HG02973 (cell line): ENCODE data around the gene KEL.

Experiments used
- ATAC-seq: cut with Tn5 transposase; IDR thresholded peaks from one replicate; pipeline ENCODE4 v1.9.1; 2021; ENCODE audit warnings: moderate library complexity; ENCODE audit not compliant: unreplicated experiment

The KEL gene

GRCh38 chr7:142932386-142933091, 29.6 kb downstream of the KEL start:
- no peak for ATAC-seq

DNA sequence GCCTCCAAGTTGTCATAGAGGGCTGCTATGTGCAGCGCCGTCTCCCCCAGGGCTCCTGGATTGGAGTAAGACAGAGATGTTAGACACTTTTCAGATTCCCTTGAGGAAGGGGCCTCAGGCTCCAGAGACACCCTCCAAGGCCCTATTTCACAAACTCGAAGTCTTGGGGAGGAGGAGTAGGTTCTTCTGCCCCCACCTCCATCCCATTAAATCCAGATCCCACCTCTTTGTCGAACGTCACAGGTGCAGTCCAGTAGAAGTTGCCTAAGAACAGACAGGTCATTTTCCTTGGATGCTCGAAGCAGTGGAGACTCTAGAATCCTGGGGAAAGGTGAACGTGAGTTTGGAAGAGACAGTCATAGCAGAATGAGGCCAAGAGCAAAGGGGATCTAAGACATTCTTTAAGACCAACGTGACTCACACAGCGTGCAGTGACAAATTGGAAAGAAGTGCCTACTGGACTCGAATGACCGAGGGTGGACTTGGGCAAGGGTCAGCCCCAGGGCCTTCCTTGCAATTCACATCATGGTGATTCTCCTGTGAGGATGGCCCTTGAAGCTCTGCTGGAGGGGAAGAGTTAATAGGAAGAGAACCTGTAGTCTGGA, 31.9 kb downstream of the KEL start:
- no peak for ATAC-seq

GRCh38 chr7:142927949-142928348, 34.2 kb downstream of the KEL start:
- no peak for ATAC-seq

DNA sequence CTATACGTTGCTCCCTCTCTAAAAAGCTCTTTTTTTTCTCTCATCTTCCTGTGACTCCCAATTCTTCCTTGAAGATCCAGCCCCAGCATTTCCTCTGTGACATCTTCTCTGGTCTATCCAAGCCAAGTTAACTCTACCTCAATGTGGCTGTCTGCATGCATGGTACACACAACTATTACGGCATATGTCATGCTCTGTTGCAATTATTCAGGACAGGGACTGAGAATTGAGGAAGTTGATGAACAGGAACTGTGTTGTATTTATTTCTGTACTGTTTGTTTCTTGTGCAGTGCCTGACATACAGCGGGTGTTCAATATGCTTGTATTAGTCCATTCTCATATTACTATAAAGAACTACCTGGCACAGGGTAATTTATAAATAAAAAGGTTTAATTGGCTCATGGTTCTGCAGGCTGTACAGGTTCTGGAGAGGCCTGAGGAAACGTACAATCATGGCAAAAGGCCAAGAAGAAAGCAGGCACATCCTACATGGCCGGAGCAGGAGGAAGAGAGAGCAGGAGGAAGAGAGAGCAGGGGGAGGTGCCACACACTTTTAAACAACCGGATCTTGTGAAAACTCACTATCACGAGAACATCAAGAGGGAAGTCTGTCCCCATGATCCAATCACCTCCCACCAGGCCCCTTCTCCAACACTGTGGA, 34.9 kb downstream of the KEL start:
- no peak for ATAC-seq

DNA sequence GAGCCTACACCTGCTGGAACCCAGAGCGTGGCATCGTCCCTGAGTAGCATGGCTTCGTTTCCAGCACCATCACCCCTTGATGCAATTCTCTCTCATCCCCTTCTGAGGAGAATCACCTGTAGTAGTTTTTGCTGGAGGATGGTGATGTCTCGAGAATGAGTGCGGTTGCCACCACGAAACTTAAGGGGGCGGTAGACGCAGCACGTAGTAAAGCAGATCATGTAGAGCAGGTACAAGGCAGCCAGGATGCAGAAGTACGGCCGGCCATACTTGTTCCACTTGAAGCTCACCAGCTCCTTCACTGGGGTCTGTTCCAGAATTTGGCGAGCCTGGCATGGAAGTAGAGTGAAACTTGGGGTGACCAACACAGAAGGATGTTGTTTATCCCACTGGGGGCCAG, 36.8 kb downstream of the KEL start:
- no peak for ATAC-seq

GRCh38 chr7:142923391-142923790, 38.8 kb downstream of the KEL start:
- ATAC-seq, result no peak

DNA sequence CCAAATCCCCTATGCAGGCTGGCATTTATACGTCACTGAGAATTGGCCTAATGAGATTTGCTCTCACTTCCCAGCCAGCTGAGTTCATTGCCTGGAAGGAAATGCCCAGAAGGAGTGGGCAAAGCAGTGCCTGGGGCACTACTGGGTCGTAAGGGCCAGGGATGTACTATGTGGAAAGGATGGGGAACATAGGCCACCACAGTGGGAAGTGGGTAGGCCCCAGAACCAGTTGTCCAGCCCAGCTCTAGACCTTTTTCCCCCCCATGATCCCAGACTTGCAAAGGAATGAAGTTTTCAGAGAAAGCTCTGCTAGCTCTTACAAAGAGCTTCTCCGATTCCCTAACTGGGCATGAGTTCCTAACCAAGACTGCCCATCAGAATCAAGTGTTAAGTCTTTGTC, 42.5 kb downstream of the KEL start:
- no peak for ATAC-seq

GRCh38 chr7:142918901-142919300, 43.3 kb downstream of the KEL start:
- ATAC-seq, result no peak

DNA sequence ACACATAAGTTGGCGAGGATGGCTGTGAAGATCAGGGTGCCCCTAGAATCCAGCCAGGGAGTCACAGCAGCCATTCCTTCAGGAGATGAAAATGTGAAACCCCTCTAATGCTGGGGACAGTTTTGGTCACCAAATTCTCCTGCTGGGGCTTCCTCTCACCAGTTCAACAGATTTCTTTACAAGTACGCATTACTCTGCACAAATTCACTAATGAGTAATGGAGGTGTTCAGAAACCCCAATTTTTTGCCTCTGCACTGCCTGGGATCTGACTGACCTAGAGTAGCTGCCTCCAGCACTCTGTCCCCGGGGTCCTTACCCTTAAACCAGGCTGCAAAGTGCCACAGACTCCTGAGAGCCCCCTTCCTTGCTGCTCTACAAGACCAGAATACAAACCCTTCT, 44.7 kb downstream of the KEL start:
- ATAC-seq, result no peak

DNA sequence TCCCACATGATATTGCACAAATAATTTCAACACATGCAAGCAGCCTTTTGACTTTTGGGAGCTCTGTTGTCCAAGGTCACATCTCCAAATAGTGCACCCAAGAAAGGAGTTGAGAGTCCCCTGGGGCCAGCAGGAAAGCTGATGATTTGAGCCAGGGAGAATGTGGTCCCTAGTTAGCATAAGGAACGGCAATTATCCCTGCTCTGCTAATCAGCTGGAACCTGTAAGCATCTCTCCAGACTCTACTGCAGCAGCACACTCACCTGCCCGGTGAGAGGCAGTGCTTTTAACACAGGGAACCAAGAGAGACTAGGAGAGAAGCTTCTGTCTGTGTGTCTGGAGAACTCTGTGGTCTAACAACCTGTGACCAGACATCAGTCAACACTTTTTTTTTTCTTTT, 45.7 kb downstream of the KEL start:
- ATAC-seq, result no peak

- no peak for ATAC-seq
These were observed 46.8 kb downstream of the KEL start for GRCh38 chr7:142915315-142915714.

GRCh38 chr7:142914121-142914520, 48.0 kb downstream of the KEL start:
- no peak for ATAC-seq

- ATAC-seq, result no peak
These were observed 48.6 kb downstream of the KEL start for GRCh38 chr7:142913566-142913965.

- no peak for ATAC-seq
These were observed 49.1 kb downstream of the KEL start for GRCh38 chr7:142913051-142913450.

- ATAC-seq, result no peak
These were observed 51.7 kb downstream of the KEL start for GRCh38 chr7:142910481-142910880.

- no peak for ATAC-seq
These were observed 52.1 kb downstream of the KEL start for GRCh38 chr7:142910031-142910433.

- no peak for ATAC-seq
These were observed 53.0 kb downstream of the KEL start for GRCh38 chr7:142908921-142909890.

- ATAC-seq, result no peak
These were observed 53.9 kb downstream of the KEL start for GRCh38 chr7:142908290-142908689.

GRCh38 chr7:142906643-142907042, 55.5 kb downstream of the KEL start:
- ATAC-seq, result no peak

GRCh38 chr7:142905759-142906158, 56.4 kb downstream of the KEL start:
- no peak for ATAC-seq

DNA sequence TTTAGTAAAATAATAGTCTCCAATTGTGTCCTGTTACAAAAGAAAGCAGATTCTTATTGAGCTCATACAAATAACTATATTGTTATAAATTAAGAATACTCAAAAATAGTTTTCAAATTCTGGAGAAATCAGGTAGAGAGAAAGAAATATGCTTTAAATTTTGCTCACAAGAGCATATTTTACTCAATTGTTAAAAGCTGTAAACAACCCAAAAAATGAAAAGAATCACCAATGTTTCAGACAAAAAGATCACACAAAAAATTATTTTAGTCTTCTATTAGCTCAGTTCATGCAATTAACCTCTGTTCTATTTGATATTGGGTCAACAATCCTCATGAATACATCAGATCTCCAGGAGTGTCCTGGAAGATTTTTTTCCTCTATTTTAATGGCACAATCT, 58.0 kb downstream of the KEL start:
- ATAC-seq, result no peak
